Measurements from ENCODE around the gene COQ8A.

- no peak for TF ChIP-seq POLR2A (IDR thresholded peaks at IDR 0.05)
- TF ChIP-seq CTCF (IDR thresholded peaks at IDR 0.05): no peak
Measured at GRCh38 chr1:226967665-226968064, 27.6 kb downstream of the COQ8A start.
